ENCODE data around the gene DCST1.
A peak's percentile ranks its signal among the peaks of the same experiment; 100 is the strongest.

Gene DCST1

DNA sequence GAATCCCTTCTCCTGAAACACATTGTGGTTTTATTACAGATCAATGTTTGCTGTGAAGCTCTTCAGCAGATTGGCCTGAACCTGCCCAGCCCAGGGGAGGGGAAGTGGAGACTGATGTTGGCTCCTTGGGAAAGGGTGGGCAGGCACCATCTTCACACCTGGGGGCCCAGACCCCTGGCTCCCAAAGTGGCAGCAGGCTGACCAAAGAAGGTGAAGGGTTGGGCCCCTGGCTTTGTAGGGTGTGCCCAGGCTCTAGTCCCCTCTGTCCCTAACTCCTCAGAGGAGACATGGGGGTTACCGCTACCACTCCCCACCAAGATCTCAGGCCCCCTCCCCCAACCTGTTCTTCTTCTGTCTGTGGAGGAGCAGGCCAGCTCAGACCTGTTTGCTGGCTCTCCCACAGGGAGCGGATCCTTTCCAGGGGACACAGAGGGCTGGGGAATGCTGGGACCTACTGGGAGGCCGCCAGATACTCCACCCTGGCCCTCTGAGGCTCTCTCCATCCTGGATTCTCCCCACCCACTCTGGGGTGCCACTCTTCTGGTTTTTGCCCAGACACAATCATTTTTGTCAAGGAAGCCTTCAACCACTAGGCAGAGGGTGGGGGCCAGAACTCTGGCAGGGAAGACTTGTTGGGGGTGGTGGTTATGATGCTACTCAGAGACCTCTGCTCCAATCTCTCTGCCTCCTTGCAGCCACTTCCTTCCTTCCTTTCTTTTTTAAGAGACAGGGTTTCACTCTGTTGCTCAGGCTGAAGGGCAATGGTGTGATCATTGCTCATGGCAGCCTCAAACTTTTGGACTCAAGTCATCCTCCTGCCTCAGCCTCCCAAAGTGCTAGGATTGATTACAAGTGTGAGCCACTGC lies 40.0 kb downstream of the DCST1 start:
- Histone ChIP-seq H3K4me3 (ENCODE audit: low read depth in 1 of 2, low read length in 2 of 2) (no peak overlapping the region), H3K27me3 (ENCODE audit: low read depth, low read length) (no peaks in the 10 kb centered on the region)

DNA sequence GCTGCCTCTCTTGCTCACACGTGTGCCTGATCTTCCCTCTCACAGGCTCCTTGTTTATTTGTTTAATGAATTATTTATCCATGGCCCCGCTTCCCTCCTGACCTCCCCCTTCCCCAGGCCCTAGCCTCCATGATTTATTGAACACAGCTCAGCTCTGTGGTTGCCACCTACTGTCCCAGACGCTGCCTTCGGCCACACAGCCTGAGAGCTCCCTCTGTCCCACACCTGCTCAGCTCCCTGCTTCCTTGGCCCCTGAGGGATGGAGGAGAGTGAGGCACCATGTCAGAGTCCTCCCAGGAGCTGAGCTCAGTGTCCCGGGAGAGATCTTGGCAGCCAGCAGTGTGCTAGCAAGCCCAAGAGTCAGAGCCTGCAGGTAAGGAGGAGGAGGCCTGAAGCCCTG lies 41.9 kb downstream of the DCST1 start:
- H3K4me1 ChIP-seq (ENCODE audit: control insufficient read depth in 1 of 2, insufficient read depth in 2 of 2, low read length in 2 of 2), result peaks cover 0 to 32% of the 10 kb centered on the region in 2 donors
- peaks cover 17% of the 10 kb centered on the region for H3K27me3 ChIP-seq (ENCODE audit: low read depth, low read length)
- H3K36me3 ChIP-seq (ENCODE audit: control insufficient read depth in 1 of 2, insufficient read depth in 2 of 2, low read length in 2 of 2), result no peaks in the 10 kb centered on the region
- H3K9me3 ChIP-seq (ENCODE audit: control insufficient read depth in 1 of 2, low read length in 2 of 2), result no peaks in the 10 kb centered on the region
- H3K4me3 ChIP-seq (ENCODE audit: low read depth in 1 of 2, low read length in 2 of 2), result no peak overlapping the region
- H3K27ac ChIP-seq (ENCODE audit: low read length), result no peak overlapping the region

More for the DNA sequence above, 40.0 kb downstream of the DCST1 start:
- Histone ChIP-seq H3K9me3 (ENCODE audit: control insufficient read depth in 1 of 2, low read length in 2 of 2) (no peaks in the 10 kb centered on the region), H3K36me3 (ENCODE audit: control insufficient read depth in 1 of 2, insufficient read depth in 2 of 2, low read length in 2 of 2) (no peaks in the 10 kb centered on the region), H3K4me1 (ENCODE audit: control insufficient read depth in 1 of 2, insufficient read depth in 2 of 2, low read length in 2 of 2) (peaks cover 3 to 20% of the 10 kb centered on the region in 2 donors), H3K27ac (ENCODE audit: low read length) (no peak overlapping the region)

- Histone ChIP-seq H3K36me3 (ENCODE audit: control insufficient read depth in 1 of 2, insufficient read depth in 2 of 2, low read length in 2 of 2) (no peaks in the 10 kb centered on the region), H3K4me1 (ENCODE audit: control insufficient read depth in 1 of 2, insufficient read depth in 2 of 2, low read length in 2 of 2) (peaks cover 5 to 36% of the 10 kb centered on the region in 2 donors), H3K9me3 (ENCODE audit: control insufficient read depth in 1 of 2, low read length in 2 of 2) (no peaks in the 10 kb centered on the region), H3K27ac (ENCODE audit: low read length) (no peak overlapping the region), H3K27me3 (ENCODE audit: low read depth, low read length) (peaks cover 25% of the 10 kb centered on the region), H3K4me3 (ENCODE audit: low read depth in 1 of 2, low read length in 2 of 2) (no peak overlapping the region)
These were observed 42.7 kb downstream of the DCST1 start for GRCh38 chr1:155076371-155076770.

GRCh38 chr1:155077346-155077745 lies 43.7 kb downstream of the DCST1 start:
- Histone ChIP-seq H3K36me3 (ENCODE audit: control insufficient read depth in 1 of 2, insufficient read depth in 2 of 2, low read length in 2 of 2) (no peaks in the 10 kb centered on the region), H3K27ac (ENCODE audit: low read length) (no peak overlapping the region), H3K4me3 (ENCODE audit: low read depth in 1 of 2, low read length in 2 of 2) (no peak overlapping the region), H3K4me1 (ENCODE audit: control insufficient read depth in 1 of 2, insufficient read depth in 2 of 2, low read length in 2 of 2) (peaks cover 8 to 40% of the 10 kb centered on the region in 2 donors), H3K9me3 (ENCODE audit: control insufficient read depth in 1 of 2, low read length in 2 of 2) (no peaks in the 10 kb centered on the region), H3K27me3 (ENCODE audit: low read depth, low read length) (peaks cover 33% of the 10 kb centered on the region)

- no peaks in the 10 kb centered on the region for H3K9me3 ChIP-seq (ENCODE audit: control insufficient read depth in 1 of 2, low read length in 2 of 2)
- no peak overlapping the region for H3K4me3 ChIP-seq (ENCODE audit: low read depth in 1 of 2, low read length in 2 of 2)
- H3K27me3 ChIP-seq (ENCODE audit: low read depth, low read length), result peaks cover 39% of the 10 kb centered on the region
- H3K4me1 ChIP-seq (ENCODE audit: control insufficient read depth in 1 of 2, insufficient read depth in 2 of 2, low read length in 2 of 2), result peaks cover 8 to 45% of the 10 kb centered on the region in 2 donors
- H3K27ac ChIP-seq (ENCODE audit: low read length), result no peak overlapping the region
- no peaks in the 10 kb centered on the region for H3K36me3 ChIP-seq (ENCODE audit: control insufficient read depth in 1 of 2, insufficient read depth in 2 of 2, low read length in 2 of 2)
These were observed 44.3 kb downstream of the DCST1 start for GRCh38 chr1:155077758-155078445.

- peaks cover 46% of the 10 kb centered on the region for H3K27me3 ChIP-seq (ENCODE audit: low read depth, low read length)
- no peak within 1 kb of the TSS for H3K27ac ChIP-seq (ENCODE audit: low read length)
- H3K36me3 ChIP-seq (ENCODE audit: control insufficient read depth in 1 of 2, insufficient read depth in 2 of 2, low read length in 2 of 2), result no peaks in the 10 kb centered on the region
- H3K4me3 ChIP-seq (ENCODE audit: low read depth in 1 of 2, low read length in 2 of 2), result peak within 1 kb of the TSS; percentile 26 to 53
- H3K9me3 ChIP-seq (ENCODE audit: control insufficient read depth in 1 of 2, low read length in 2 of 2), result no peaks in the 10 kb centered on the region
- H3K4me1 ChIP-seq (ENCODE audit: control insufficient read depth in 1 of 2, insufficient read depth in 2 of 2, low read length in 2 of 2), result peaks cover 8 to 46% of the 10 kb centered on the region in 2 donors
These were observed 45.0 kb downstream of the DCST1 start, which contains the start of gene EFNA3 for GRCh38 chr1:155078469-155079209. TSS of gene EFNA3 (plus strand) at chr1:155078837. CDS start at chr1:155078942, 105 bp downstream.

DNA sequence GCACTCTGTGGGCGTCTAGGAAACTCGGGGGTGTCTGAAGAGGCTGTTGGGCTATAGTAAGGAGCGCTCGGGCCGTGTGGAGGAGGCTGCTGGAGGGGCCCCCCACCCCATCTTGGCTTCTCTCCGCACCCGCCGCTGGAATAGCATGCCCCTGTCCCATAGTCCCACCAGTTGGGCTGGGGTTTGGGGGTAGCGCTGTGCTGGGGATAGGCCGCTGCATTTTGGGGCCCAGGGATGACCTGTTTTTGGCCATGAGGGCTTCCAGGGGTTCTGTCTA lies 45.5 kb downstream of the DCST1 start:
- no peaks in the 10 kb centered on the region for H3K36me3 ChIP-seq (ENCODE audit: control insufficient read depth in 1 of 2, insufficient read depth in 2 of 2, low read length in 2 of 2)
- H3K4me3 ChIP-seq (ENCODE audit: low read depth in 1 of 2, low read length in 2 of 2), result peak overlapping the region in 1 of 2 donors; percentile 53
- H3K27me3 ChIP-seq (ENCODE audit: low read depth, low read length), result peaks cover 51% of the 10 kb centered on the region
- H3K9me3 ChIP-seq (ENCODE audit: control insufficient read depth in 1 of 2, low read length in 2 of 2), result no peaks in the 10 kb centered on the region
- H3K27ac ChIP-seq (ENCODE audit: low read length), result no peak overlapping the region
- peaks cover 8 to 50% of the 10 kb centered on the region in 2 donors for H3K4me1 ChIP-seq (ENCODE audit: control insufficient read depth in 1 of 2, insufficient read depth in 2 of 2, low read length in 2 of 2)

- Histone ChIP-seq H3K27ac (ENCODE audit: low read length) (no peak overlapping the region), H3K27me3 (ENCODE audit: low read depth, low read length) (peaks cover 54% of the 10 kb centered on the region), H3K4me3 (ENCODE audit: low read depth in 1 of 2, low read length in 2 of 2) (peak overlapping the region in 1 of 2 donors; percentile 53)
These were observed 46.1 kb downstream of the DCST1 start for GRCh38 chr1:155079487-155080311.

GRCh38 chr1:155080312-155081228 lies 46.9 kb downstream of the DCST1 start:
- peak overlapping the region in 1 of 2 donors; percentile 53 for H3K4me3 ChIP-seq (ENCODE audit: low read depth in 1 of 2, low read length in 2 of 2)
- H3K27me3 ChIP-seq (ENCODE audit: low read depth, low read length), result peaks cover 54% of the 10 kb centered on the region
- no peaks in the 10 kb centered on the region for H3K36me3 ChIP-seq (ENCODE audit: control insufficient read depth in 1 of 2, insufficient read depth in 2 of 2, low read length in 2 of 2)
- H3K4me1 ChIP-seq (ENCODE audit: control insufficient read depth in 1 of 2, insufficient read depth in 2 of 2, low read length in 2 of 2), result peaks cover 8 to 54% of the 10 kb centered on the region in 2 donors
- H3K27ac ChIP-seq (ENCODE audit: low read length), result no peak overlapping the region
- no peaks in the 10 kb centered on the region for H3K9me3 ChIP-seq (ENCODE audit: control insufficient read depth in 1 of 2, low read length in 2 of 2)

More at GRCh38 chr1:155079487-155080311, 46.1 kb downstream of the DCST1 start:
- Histone ChIP-seq H3K4me1 (ENCODE audit: control insufficient read depth in 1 of 2, insufficient read depth in 2 of 2, low read length in 2 of 2) (peaks cover 8 to 54% of the 10 kb centered on the region in 2 donors), H3K36me3 (ENCODE audit: control insufficient read depth in 1 of 2, insufficient read depth in 2 of 2, low read length in 2 of 2) (no peaks in the 10 kb centered on the region), H3K9me3 (ENCODE audit: control insufficient read depth in 1 of 2, low read length in 2 of 2) (no peaks in the 10 kb centered on the region)
